K562 (cell line): ENCODE measurements around the gene PEX7. TPM values are rescaled to one million over a fixed set of nuclear protein-coding genes. Genes with fewer than 3 reads are reported as not detected.

Experiments
- ARHGAP35 ChIP-seq: fragments of 450-650 bp; IDR thresholded peaks from 2 replicates; pipeline ENCODE4 v1.6.1; 2018; ENCODE audit not compliant: partially characterized antibody
- CCAR2 ChIP-seq: fragments of 200-400 bp; formaldehyde crosslinking; IDR thresholded peaks from 2 replicates; pipeline ENCODE4 v1.6.1; 2017; ENCODE audit warnings: mild to moderate bottlenecking, low read depth, low read length
- ETV5 ChIP-seq: sonication (generic); formaldehyde crosslinking; IDR thresholded peaks from 2 replicates; pipeline ENCODE4 v1.4.0; 2020; ENCODE audit warnings: low read depth, mild to moderate bottlenecking, missing genetic modification reagents
- HDAC6 ChIP-seq: IDR thresholded peaks from 2 replicates; pipeline ENCODE4 v1.6.1; 2012; ENCODE audit warnings: low read depth, mild to moderate bottlenecking, control low read depth, inconsistent platforms, low read length, moderate library complexity
- HEY1 ChIP-seq: fragments of 250-450 bp; sonication (Bioruptor Pico); IDR thresholded peaks from 2 replicates; pipeline ENCODE4 v1.5.0; 2020; ENCODE audit warnings: mild to moderate bottlenecking, moderate library complexity, borderline replicate concordance
- MTA3 ChIP-seq: fragments of 450-650 bp; formaldehyde crosslinking; IDR thresholded peaks from 2 replicates; pipeline ENCODE4 v1.6.1; 2017; ENCODE audit warnings: mild to moderate bottlenecking, borderline replicate concordance
- NCOR1 ChIP-seq: fragments of 450-650 bp; IDR thresholded peaks from 2 replicates; pipeline ENCODE4 v1.6.1; 2016; ENCODE audit warnings: mild to moderate bottlenecking, moderate library complexity
- NRF1 ChIP-seq, 2 experiments: fragments of 450-650 bp; IDR thresholded peaks in 1 of 2; conservative IDR thresholded peaks in 1 of 2; 2 replicates each; pipeline ENCODE4 v1.6.1; 2014; ENCODE audit warnings: mild to moderate bottlenecking in 2 of 2
- POLR2H ChIP-seq: IDR thresholded peaks from 2 replicates; pipeline ENCODE4 v1.6.1; 2016; ENCODE audit warnings: missing genetic modification characterization, low read depth, mild to moderate bottlenecking, control low read depth, missing compliant biosample characterization, moderate library complexity
- RBBP5 ChIP-seq: fragments of 200-600 bp; sonication (generic); IDR thresholded peaks from 2 replicates; pipeline ENCODE4 v1.6.1; 2012; ENCODE audit warnings: borderline replicate concordance, mild to moderate bottlenecking, low read length, control low read depth, inconsistent platforms; ENCODE audit not compliant: insufficient read depth, poor library complexity, severe bottlenecking
- RBFOX2 ChIP-seq: fragments of 200-400 bp; formaldehyde crosslinking; IDR thresholded peaks from 2 replicates; pipeline ENCODE4 v1.6.1; 2017; ENCODE audit warnings: low read depth, mild to moderate bottlenecking, low read length, moderate library complexity
- SMAD2 ChIP-seq: fragments of 150-350 bp; IDR thresholded peaks from 2 replicates; pipeline ENCODE4 v1.6.1; 2014; ENCODE audit warnings: low read depth, mild to moderate bottlenecking, low read length
- SNAPC5 ChIP-seq: fragments of 250-450 bp; sonication (Bioruptor Pico); IDR thresholded peaks from 2 replicates; pipeline ENCODE4 v1.8.0; 2021; ENCODE audit warnings: moderate library complexity, mild to moderate bottlenecking, inconsistent platforms
- ZBTB49 ChIP-seq: sonication (generic); formaldehyde crosslinking; IDR thresholded peaks from 2 replicates; pipeline ENCODE4 v1.8.0; 2022; ENCODE audit warnings: missing genetic modification reagents, mild to moderate bottlenecking, borderline replicate concordance
- ZZZ3 ChIP-seq: fragments of 450-650 bp; IDR thresholded peaks from 2 replicates; pipeline ENCODE4 v1.6.1; 2016; ENCODE audit warnings: antibody characterized with exemption, mild to moderate bottlenecking, moderate library complexity
- polyA plus RNA-seq, 8 experiments: library from polyadenylated mRNA; depleted of rRNA in 4 of 8; stranded (reverse) in 5 of 8; unstranded in 3 of 8; fragments of >200 nt; fragmentation: Nextera tagmentation in 2 of 8; fragmentation: Illumina TruSeq in 1 of 8; extraction: Ambion mirVana in 2 of 8; extraction: Trizol in 1 of 8; gene quantifications; 2 replicates each; pipeline versions ENCODE4 v1.2.1 to v1.2.3, GENCODE V29; 2011 to 2014; ENCODE audit warnings: inconsistent platforms in 1 of 8, missing spikeins in 1 of 8
- total RNA-seq, 7 experiments: library from RNA; depleted of rRNA in 6 of 7; stranded (reverse); fragments of >200 nt in 6 of 7; fragmentation: Illumina TruSeq in 2 of 7; extraction: Trizol in 2 of 7; gene quantifications; 2 replicates each; pipeline versions ENCODE4 v1.2.1 to v1.2.3, GENCODE V29; 2011 to 2021; ENCODE audit warnings: low replicate concordance in 1 of 7
- TF ChIP-seq, protein P1 (sequence below): sonication (generic); formaldehyde crosslinking; IDR thresholded peaks from 2 replicates; pipeline ENCODE4 v1.8.0; 2023; ENCODE audit warnings: missing genetic modification reagents, mild to moderate bottlenecking, borderline replicate concordance
- TF ChIP-seq, protein P2 (sequence below): sonication (generic); formaldehyde crosslinking; IDR thresholded peaks from 2 replicates; pipeline ENCODE4 v1.8.0; 2022; ENCODE audit warnings: mild to moderate bottlenecking, missing genetic modification reagents

PEX7 gene
- total and polyA plus RNA-seq, 9 of the 15 experiments (the other 6 are each of a cell fraction or from before 2014, with no cell fraction given), result 1.6 to 12.9 (median 9.1) TPM

GRCh38 chr6:136792095-136792409 lies 30.3 kb upstream of the PEX7 start (continued):
- no peak for TF ChIP-seq ETV5 (CRISPR knock-in tag)
- TF ChIP-seq, protein P1, sequence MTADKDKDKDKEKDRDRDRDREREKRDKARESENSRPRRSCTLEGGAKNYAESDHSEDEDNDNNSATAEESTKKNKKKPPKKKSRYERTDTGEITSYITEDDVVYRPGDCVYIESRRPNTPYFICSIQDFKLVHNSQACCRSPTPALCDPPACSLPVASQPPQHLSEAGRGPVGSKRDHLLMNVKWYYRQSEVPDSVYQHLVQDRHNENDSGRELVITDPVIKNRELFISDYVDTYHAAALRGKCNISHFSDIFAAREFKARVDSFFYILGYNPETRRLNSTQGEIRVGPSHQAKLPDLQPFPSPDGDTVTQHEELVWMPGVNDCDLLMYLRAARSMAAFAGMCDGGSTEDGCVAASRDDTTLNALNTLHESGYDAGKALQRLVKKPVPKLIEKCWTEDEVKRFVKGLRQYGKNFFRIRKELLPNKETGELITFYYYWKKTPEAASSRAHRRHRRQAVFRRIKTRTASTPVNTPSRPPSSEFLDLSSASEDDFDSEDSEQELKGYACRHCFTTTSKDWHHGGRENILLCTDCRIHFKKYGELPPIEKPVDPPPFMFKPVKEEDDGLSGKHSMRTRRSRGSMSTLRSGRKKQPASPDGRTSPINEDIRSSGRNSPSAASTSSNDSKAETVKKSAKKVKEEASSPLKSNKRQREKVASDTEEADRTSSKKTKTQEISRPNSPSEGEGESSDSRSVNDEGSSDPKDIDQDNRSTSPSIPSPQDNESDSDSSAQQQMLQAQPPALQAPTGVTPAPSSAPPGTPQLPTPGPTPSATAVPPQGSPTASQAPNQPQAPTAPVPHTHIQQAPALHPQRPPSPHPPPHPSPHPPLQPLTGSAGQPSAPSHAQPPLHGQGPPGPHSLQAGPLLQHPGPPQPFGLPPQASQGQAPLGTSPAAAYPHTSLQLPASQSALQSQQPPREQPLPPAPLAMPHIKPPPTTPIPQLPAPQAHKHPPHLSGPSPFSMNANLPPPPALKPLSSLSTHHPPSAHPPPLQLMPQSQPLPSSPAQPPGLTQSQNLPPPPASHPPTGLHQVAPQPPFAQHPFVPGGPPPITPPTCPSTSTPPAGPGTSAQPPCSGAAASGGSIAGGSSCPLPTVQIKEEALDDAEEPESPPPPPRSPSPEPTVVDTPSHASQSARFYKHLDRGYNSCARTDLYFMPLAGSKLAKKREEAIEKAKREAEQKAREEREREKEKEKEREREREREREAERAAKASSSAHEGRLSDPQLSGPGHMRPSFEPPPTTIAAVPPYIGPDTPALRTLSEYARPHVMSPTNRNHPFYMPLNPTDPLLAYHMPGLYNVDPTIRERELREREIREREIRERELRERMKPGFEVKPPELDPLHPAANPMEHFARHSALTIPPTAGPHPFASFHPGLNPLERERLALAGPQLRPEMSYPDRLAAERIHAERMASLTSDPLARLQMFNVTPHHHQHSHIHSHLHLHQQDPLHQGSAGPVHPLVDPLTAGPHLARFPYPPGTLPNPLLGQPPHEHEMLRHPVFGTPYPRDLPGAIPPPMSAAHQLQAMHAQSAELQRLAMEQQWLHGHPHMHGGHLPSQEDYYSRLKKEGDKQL (CRISPR knock-in tag), result no peak
- TF ChIP-seq HEY1 (CRISPR knock-in tag), result no peak
- TF ChIP-seq POLR2H (tag), result no peak
- no peak for TF ChIP-seq ZZZ3
- TF ChIP-seq RBBP5, result peak; percentile 76
- TF ChIP-seq NRF1 (conservative IDR thresholded peaks at IDR 0.05 in 1 of 2, IDR thresholded peaks at IDR 0.05 in 1 of 2), result no peak
- no peak for TF ChIP-seq NCOR1
- TF ChIP-seq ZBTB49, result no peak
- TF ChIP-seq ARHGAP35, result no peak
- TF ChIP-seq MTA3, result no peak
- TF ChIP-seq RBFOX2, result no peak
- no peak for TF ChIP-seq SMAD2
- TF ChIP-seq, protein P2, sequence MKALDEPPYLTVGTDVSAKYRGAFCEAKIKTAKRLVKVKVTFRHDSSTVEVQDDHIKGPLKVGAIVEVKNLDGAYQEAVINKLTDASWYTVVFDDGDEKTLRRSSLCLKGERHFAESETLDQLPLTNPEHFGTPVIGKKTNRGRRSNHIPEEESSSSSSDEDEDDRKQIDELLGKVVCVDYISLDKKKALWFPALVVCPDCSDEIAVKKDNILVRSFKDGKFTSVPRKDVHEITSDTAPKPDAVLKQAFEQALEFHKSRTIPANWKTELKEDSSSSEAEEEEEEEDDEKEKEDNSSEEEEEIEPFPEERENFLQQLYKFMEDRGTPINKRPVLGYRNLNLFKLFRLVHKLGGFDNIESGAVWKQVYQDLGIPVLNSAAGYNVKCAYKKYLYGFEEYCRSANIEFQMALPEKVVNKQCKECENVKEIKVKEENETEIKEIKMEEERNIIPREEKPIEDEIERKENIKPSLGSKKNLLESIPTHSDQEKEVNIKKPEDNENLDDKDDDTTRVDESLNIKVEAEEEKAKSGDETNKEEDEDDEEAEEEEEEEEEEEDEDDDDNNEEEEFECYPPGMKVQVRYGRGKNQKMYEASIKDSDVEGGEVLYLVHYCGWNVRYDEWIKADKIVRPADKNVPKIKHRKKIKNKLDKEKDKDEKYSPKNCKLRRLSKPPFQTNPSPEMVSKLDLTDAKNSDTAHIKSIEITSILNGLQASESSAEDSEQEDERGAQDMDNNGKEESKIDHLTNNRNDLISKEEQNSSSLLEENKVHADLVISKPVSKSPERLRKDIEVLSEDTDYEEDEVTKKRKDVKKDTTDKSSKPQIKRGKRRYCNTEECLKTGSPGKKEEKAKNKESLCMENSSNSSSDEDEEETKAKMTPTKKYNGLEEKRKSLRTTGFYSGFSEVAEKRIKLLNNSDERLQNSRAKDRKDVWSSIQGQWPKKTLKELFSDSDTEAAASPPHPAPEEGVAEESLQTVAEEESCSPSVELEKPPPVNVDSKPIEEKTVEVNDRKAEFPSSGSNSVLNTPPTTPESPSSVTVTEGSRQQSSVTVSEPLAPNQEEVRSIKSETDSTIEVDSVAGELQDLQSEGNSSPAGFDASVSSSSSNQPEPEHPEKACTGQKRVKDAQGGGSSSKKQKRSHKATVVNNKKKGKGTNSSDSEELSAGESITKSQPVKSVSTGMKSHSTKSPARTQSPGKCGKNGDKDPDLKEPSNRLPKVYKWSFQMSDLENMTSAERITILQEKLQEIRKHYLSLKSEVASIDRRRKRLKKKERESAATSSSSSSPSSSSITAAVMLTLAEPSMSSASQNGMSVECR (CRISPR knock-in tag), result 0 out of 2 replicates have a peak, but pooled peaks have one; percentile 15
- TF ChIP-seq SNAPC5 (CRISPR knock-in tag), result no peak
- TF ChIP-seq CCAR2, result no peak
- TF ChIP-seq HDAC6, result no peak
